ENCODE measurements around the gene TXNRD2.

The TXNRD2 gene

GRCh38 chr22:19873138-19873959 lies 68.3 kb downstream of the TXNRD2 start:
- TF ChIP-seq CTCF (IDR thresholded peaks at IDR 0.05) = no peak

- TF ChIP-seq CTCF (IDR thresholded peaks at IDR 0.05) = no peak
Measured at GRCh38 chr22:19872779-19873137, 68.9 kb downstream of the TXNRD2 start.

- no peak for TF ChIP-seq CTCF (IDR thresholded peaks at IDR 0.05)
Measured at GRCh38 chr22:19871845-19872778, 69.5 kb downstream of the TXNRD2 start.

GRCh38 chr22:19871023-19871844 lies 70.4 kb downstream of the TXNRD2 start:
- TF ChIP-seq CTCF (IDR thresholded peaks at IDR 0.05) = no peak

- TF ChIP-seq CTCF (IDR thresholded peaks at IDR 0.05) = no peak
Measured at GRCh38 chr22:19870153-19871022, 71.2 kb downstream of the TXNRD2 start.

GRCh38 chr22:19869497-19870152 lies 72.0 kb downstream of the TXNRD2 start:
- TF ChIP-seq CTCF (IDR thresholded peaks at IDR 0.05) = no peak
